GM12872 (cell line): ENCODE data around the gene PTGES2.

ENCODE experiments used
- TF ChIP-seq, protein P1 (sequence below): IDR thresholded peaks from 3 replicates; pipeline ENCODE4 v1.5.1; 2011; ENCODE audit warnings: low read depth, mild to moderate bottlenecking, low read length, moderate library complexity; ENCODE audit not compliant: insufficient read depth

PTGES2 gene

DNA sequence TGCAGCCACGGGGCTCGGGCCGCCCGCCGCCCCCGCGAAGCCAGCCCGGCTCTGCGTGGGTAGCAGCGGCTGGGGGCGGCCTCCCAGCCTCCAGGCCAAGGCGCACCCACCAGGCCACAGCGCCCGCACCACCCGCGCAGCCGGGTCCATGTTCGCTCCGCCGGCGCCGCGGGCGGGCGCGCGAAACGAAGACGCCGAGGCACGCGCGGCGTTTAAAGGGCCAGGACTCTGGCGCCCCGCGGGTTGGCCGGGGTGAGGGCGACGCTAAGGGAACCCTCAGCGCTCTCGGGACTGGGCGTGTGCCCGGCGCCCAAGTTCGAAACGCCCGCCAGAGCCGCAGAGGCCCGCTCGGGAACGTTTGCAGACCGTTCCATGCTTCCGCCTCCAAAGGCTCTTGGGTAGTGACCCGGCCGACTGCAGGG lies at the start of gene PTGES2:
Gene PTGES2, minus strand, starts transcription at position 162 of the 422 bp plus-strand sequence. Its CDS starts 12 bp downstream, at position 150.
- TF ChIP-seq, protein P1, sequence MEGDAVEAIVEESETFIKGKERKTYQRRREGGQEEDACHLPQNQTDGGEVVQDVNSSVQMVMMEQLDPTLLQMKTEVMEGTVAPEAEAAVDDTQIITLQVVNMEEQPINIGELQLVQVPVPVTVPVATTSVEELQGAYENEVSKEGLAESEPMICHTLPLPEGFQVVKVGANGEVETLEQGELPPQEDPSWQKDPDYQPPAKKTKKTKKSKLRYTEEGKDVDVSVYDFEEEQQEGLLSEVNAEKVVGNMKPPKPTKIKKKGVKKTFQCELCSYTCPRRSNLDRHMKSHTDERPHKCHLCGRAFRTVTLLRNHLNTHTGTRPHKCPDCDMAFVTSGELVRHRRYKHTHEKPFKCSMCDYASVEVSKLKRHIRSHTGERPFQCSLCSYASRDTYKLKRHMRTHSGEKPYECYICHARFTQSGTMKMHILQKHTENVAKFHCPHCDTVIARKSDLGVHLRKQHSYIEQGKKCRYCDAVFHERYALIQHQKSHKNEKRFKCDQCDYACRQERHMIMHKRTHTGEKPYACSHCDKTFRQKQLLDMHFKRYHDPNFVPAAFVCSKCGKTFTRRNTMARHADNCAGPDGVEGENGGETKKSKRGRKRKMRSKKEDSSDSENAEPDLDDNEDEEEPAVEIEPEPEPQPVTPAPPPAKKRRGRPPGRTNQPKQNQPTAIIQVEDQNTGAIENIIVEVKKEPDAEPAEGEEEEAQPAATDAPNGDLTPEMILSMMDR = no peak

- TF ChIP-seq, protein P1 = no peak
Measured at GRCh38 chr9:128175726-128176125, 48.2 kb upstream of the PTGES2 start.

- TF ChIP-seq, protein P1 = no peak
Measured at GRCh38 chr9:128175102-128175563, 47.6 kb upstream of the PTGES2 start.

- TF ChIP-seq, protein P1 = no peak
Measured at GRCh38 chr9:128174062-128174461, 46.5 kb upstream of the PTGES2 start.

GRCh38 chr9:128169925-128170324 lies 42.4 kb upstream of the PTGES2 start:
- TF ChIP-seq, protein P1 = no peak

GRCh38 chr9:128169492-128169891 lies 42.0 kb upstream of the PTGES2 start:
- TF ChIP-seq, protein P1 = no peak

DNA sequence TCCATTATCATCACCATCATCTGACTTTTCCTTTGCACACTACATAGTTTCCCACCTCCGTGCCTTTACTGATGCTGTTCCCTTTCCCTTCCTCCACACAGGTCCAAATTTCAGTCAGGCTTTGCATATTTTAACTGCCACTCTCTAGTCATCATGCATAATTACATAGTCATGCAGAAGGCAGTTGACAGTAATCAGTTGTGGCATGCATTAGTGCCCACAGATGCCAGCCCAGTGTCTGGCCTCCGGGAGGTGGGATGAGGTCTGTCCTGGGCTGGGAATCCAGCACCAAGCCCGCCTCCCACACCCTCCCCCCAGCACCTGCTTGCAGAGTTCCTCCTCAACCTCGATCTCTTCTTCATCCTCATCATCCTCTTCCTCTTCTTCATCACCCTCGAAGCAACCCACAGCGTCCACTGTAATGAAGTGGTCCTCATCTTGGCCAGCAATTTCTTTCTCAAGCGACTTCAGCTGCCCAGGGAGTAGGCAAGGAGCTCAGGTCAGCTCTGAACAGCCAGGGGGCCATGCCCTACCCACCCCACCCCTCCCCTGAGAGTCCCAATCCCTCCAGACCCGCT lies 41.3 kb upstream of the PTGES2 start:
- TF ChIP-seq, protein P1 = no peak

DNA sequence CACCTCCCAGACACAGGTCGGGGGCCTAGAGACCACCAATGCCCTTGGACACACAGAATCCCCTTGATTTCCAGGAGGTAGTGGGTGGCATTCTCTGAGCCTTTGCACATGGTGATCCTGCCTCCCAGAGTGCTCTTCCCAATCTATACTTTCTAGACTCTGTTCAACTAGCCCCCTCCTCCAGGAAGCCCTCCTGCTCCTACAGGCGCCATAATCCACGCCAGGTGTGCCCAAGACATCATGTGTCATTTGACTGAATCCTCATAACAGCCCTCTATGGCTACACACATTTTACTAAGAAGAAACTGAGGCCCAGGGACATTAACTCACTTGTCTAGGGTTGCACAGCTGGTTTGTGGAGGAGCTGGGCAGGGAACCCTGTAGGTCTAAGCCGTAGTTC lies 39.7 kb upstream of the PTGES2 start:
- TF ChIP-seq, protein P1 = no peak
